OCI-LY3 (cell line): ENCODE results near the gene GPR183.

Experiments
- CTCF ChIP-seq: fragments of 200-600, 300-600 bp; sonication (generic); IDR thresholded peaks from 2 replicates; pipeline ENCODE4 v1.5.1; 2014; ENCODE audit warnings: antibody characterized with exemption, low read length, low read depth
- EZH2phosphoT487 ChIP-seq: fragments of 200-600 bp; shearing (Covaris generic); IDR thresholded peaks from 2 replicates; pipeline ENCODE4 v1.6.1; 2018; ENCODE audit warnings: antibody characterized with exemption, mixed run types, low read depth

- TF ChIP-seq EZH2phosphoT487, result no peak
- TF ChIP-seq CTCF, result no peak
These were observed 47.3 kb upstream of the GPR183 start for GRCh38 chr13:99354371-99354951.
